Stomach (tissue), 9 donors: ENCODE data around the gene DCTN4. TPM values are rescaled to one million over a fixed set of nuclear protein-coding genes. Genes with fewer than 3 reads are reported as not detected.

Source experiments
- DNase-seq, 2 donors: peaks; one replicate each; pipeline versions ENCODE4 v3.0.0 to v3.0.0-alpha.2; 2013 to 2019
- H3K27ac ChIP-seq, 5 donors: fragments of 200-600 bp in 4 of 5; sonication (generic) in 4 of 5; one replicate each; pipeline ENCODE4 v1.5.1; 2013 to 2019; ENCODE audit warnings: mild to moderate bottlenecking in 1 of 5, moderate library complexity in 1 of 5
- H3K27me3 ChIP-seq, 3 donors: fragments of 200-600 bp; sonication (generic); one replicate each; pipeline ENCODE4 v1.5.1; 2017 to 2019; ENCODE audit warnings: mixed run types in 1 of 3
- H3K36me3 ChIP-seq, 4 donors: fragments of 200-600 bp; sonication (generic); 1 replicate in 3 of 4; 2 replicates in 1 of 4; pipeline ENCODE4 v1.5.1; 2016 to 2019
- H3K4me1 ChIP-seq, 4 donors: fragments of 200-600 bp; sonication (generic); one replicate each; pipeline ENCODE4 v1.5.1; 2016 to 2019
- H3K4me3 ChIP-seq, 4 donors: fragments of 200-600 bp; sonication (generic) in 3 of 4; one replicate each; pipeline ENCODE4 v1.5.1; 2016 to 2019; ENCODE audit warnings: mild to moderate bottlenecking in 1 of 4
- H3K9me3 ChIP-seq, 4 donors: fragments of 200-600 bp; sonication (generic); one replicate each; pipeline ENCODE4 v1.5.1; 2016 to 2019
- EP300 ChIP-seq: sonication (generic); formaldehyde crosslinking; IDR thresholded peaks from one replicate; pipeline ENCODE4 v1.6.1; 2017; ENCODE audit warnings: antibody characterized with exemption
- POLR2A ChIP-seq, 4 donors: fragments of 450-650 bp; IDR thresholded peaks; one replicate each; pipeline ENCODE4 v1.6.1; 2016; ENCODE audit warnings: antibody characterized with exemption in 4 of 4, control low read depth in 2 of 4, mild to moderate bottlenecking in 1 of 4, moderate library complexity in 1 of 4
- POLR2AphosphoS5 ChIP-seq, 3 donors: sonication (generic); formaldehyde crosslinking; IDR thresholded peaks; one replicate each; pipeline ENCODE4 v1.6.1; 2016; ENCODE audit warnings: antibody characterized with exemption in 3 of 3
- WGBS, 5 donors: extraction: QIAGEN DNeasy Blood & Tissue Kit in 3 of 5; methylation state at CpG; one replicate each; pipeline versions ENCODE4 v1.1.5 to v1.1.7; 2013 to 2018; 5-methylcytosine and 5-hydroxymethylcytosine counted together
- intact Hi-C: fragments of 100-400 bp; cut with DNase I; formaldehyde crosslinking; loops from one replicate; pipeline ENCODE4 v1.15.1; 2023; ENCODE audit warnings: low total_unique reads
- polyA plus RNA-seq, 3 donors: library from polyadenylated mRNA; stranded (reverse); fragments of 200-250 nt; gene quantifications; one replicate each; pipeline ENCODE4 v1.2.3, GENCODE V29; 2013
- total RNA-seq, 5 donors: library from RNA; depleted of rRNA; stranded (reverse); fragments of >200 nt; gene quantifications; one replicate each; pipeline versions ENCODE4 v1.1.0 to v1.2.3, GENCODE V29; 2014 to 2016
- TF ChIP-seq, protein P1 (sequence below), 7 experiments: fragments of 450-650 bp in 4 of 7; fragments of 200-600 bp in 3 of 7; sonication (generic) in 3 of 7; IDR thresholded peaks; one replicate each; pipeline ENCODE4 v1.5.1; 2016 to 2019; ENCODE audit warnings: antibody characterized with exemption in 7 of 7, control low read depth in 2 of 7, mild to moderate bottlenecking in 1 of 7
- donor health status: healthy with polysubstance abuse.
- donor health status: Bipolar disorder and iron deficiency.
- donor health status: healthy.

Gene DCTN4
- total and polyA plus RNA-seq, 8 donors = 16.1 to 113 (median 39.5) TPM

- intact Hi-C loops = no loop called here
- Histone ChIP-seq H3K27me3 (no peaks in the 10 kb centered on the region), H3K9me3 (no peaks in the 10 kb centered on the region), H3K4me3 (no peak overlapping the region), H3K36me3 (no peaks in the 10 kb centered on the region), H3K4me1 (peaks cover 8 to 14% (median 10%) of the 10 kb centered on the region in 4 donors), H3K27ac (peak overlapping the region in 4 of 5 donors; percentile 45 to 77 (median 58))
- DNase-seq = no peak
- 83 to 91% (median 88%) methylated on average over 5 of the region's 5 CpGs for WGBS, 5 donors
- TF ChIP-seq POLR2A (IDR thresholded peaks at IDR 0.05) = no peak
- TF ChIP-seq POLR2AphosphoS5 (IDR thresholded peaks at IDR 0.05) = no peak
- TF ChIP-seq, protein P1, sequence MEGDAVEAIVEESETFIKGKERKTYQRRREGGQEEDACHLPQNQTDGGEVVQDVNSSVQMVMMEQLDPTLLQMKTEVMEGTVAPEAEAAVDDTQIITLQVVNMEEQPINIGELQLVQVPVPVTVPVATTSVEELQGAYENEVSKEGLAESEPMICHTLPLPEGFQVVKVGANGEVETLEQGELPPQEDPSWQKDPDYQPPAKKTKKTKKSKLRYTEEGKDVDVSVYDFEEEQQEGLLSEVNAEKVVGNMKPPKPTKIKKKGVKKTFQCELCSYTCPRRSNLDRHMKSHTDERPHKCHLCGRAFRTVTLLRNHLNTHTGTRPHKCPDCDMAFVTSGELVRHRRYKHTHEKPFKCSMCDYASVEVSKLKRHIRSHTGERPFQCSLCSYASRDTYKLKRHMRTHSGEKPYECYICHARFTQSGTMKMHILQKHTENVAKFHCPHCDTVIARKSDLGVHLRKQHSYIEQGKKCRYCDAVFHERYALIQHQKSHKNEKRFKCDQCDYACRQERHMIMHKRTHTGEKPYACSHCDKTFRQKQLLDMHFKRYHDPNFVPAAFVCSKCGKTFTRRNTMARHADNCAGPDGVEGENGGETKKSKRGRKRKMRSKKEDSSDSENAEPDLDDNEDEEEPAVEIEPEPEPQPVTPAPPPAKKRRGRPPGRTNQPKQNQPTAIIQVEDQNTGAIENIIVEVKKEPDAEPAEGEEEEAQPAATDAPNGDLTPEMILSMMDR (IDR thresholded peaks at IDR 0.05) = no peak
- no peak for TF ChIP-seq EP300
These were observed 3.4 kb upstream of the DCTN4 start for GRCh38 chr5:150762211-150762610.

DNA sequence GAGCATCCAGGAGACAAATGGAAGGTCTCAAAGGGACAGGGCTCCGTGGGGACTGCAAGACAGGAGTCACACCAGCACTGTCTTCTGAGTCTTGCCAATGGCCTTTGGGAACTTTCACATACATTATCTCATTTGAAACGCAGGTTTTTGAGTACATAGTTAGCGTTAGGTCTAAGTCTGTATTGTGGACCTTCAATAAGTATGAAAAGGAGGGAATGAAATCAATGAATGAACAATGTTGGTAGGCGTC is 442 bp upstream of the DCTN4 start:
- H3K27me3 ChIP-seq = no peaks in the 10 kb centered on the region
- H3K4me1 ChIP-seq = peaks cover 26 to 43% (median 32%) of the 10 kb centered on the region in 4 donors
- peak overlapping the region; percentile 62 to 71 (median 70) for H3K4me3 ChIP-seq
- intact Hi-C loops = no loop called here
- DNase-seq = no peak
- peaks cover 5 to 21% (median 20%) of the 10 kb centered on the region in 4 donors for H3K36me3 ChIP-seq
- TF ChIP-seq POLR2AphosphoS5 (IDR thresholded peaks at IDR 0.05) (no peak), POLR2A (IDR thresholded peaks at IDR 0.05) (no peak)
- no peaks in the 10 kb centered on the region for H3K9me3 ChIP-seq
- peak overlapping the region; percentile 90 to 99 (median 94) for H3K27ac ChIP-seq
- 52 to 69% (median 60%) methylated on average over 4 of the region's 4 CpGs for WGBS, 5 donors

DNA sequence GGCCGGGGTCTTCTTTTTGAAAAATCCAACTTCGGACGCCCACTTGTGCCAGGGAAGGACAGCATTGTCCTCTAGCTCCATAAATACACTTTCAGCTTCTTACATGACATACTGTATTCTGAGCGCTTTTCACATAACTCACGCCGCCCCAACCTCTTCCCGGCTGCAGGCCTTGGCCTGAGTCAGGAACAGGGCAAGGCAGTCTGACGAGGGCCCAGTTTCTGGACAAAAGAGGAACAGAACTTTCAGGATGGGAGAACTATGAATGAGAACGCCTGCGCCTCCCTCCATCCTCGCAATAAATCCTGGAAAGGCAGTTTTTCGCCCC is 650 bp downstream of the DCTN4 start:
- intact Hi-C loops = no loop called here
- H3K27ac ChIP-seq = peak overlapping the region; percentile 90 to 99 (median 92)
- H3K27me3 ChIP-seq = no peaks in the 10 kb centered on the region
- H3K9me3 ChIP-seq = no peaks in the 10 kb centered on the region
- TF ChIP-seq, protein P1 (IDR thresholded peaks at IDR 0.05) = no peak
- TF ChIP-seq POLR2A (IDR thresholded peaks at IDR 0.05) (no peak), EP300 (no peak), POLR2AphosphoS5 (IDR thresholded peaks at IDR 0.05) (no peak)
- no peak for DNase-seq
- H3K4me3 ChIP-seq = peak overlapping the region; percentile 62 to 71 (median 70)
- H3K36me3 ChIP-seq = peaks cover 9 to 32% (median 31%) of the 10 kb centered on the region in 4 donors
- peaks cover 26 to 54% (median 42%) of the 10 kb centered on the region in 4 donors for H3K4me1 ChIP-seq
- WGBS, 5 donors = 2 to 4% (median 2%) methylated on average over 12 of the region's 12 CpGs

GRCh38 chr5:150757087-150757649 is 1.6 kb downstream of the DCTN4 start:
- Histone ChIP-seq H3K4me1 (peaks cover 26 to 64% (median 47%) of the 10 kb centered on the region in 4 donors), H3K27me3 (no peaks in the 10 kb centered on the region), H3K36me3 (peaks cover 12 to 42% (median 41%) of the 10 kb centered on the region in 4 donors), H3K4me3 (peak overlapping the region in 2 of 4 donors; percentile 70 to 71), H3K9me3 (no peaks in the 10 kb centered on the region), H3K27ac (peak overlapping the region in 4 of 5 donors; percentile 90 to 99 (median 93))
- DNase-seq = no peak
- TF ChIP-seq POLR2A (IDR thresholded peaks at IDR 0.05) = no peak
- WGBS, 5 donors = 71 to 85% (median 74%) methylated on average over 1 of the region's 1 CpG
- intact Hi-C loops = no loop called here

GRCh38 chr5:150753863-150754262 is 5.0 kb downstream of the DCTN4 start:
- no peak overlapping the region for H3K4me3 ChIP-seq
- 16 to 48% (median 37%) methylated on average over 1 of the region's 1 CpG for WGBS, 5 donors
- H3K9me3 ChIP-seq = no peaks in the 10 kb centered on the region
- TF ChIP-seq, protein P1 (IDR thresholded peaks at IDR 0.05) = no peak
- TF ChIP-seq POLR2A (IDR thresholded peaks at IDR 0.05) (no peak), EP300 (no peak), POLR2AphosphoS5 (IDR thresholded peaks at IDR 0.05) (no peak)
- DNase-seq = peak in 1 of 2 donors; percentile 65
- peaks cover 17 to 67% (median 58%) of the 10 kb centered on the region in 4 donors for H3K36me3 ChIP-seq
- H3K4me1 ChIP-seq = peaks cover 32 to 90% (median 70%) of the 10 kb centered on the region in 4 donors
- intact Hi-C loops = no loop called here
- H3K27me3 ChIP-seq = no peaks in the 10 kb centered on the region
- peak overlapping the region in 4 of 5 donors; percentile 65 to 79 (median 71) for H3K27ac ChIP-seq
